LNCaP clone FGC (cell line): ENCODE results near the gene PIP4P1.
"Not testable (repeated sequence)": the region's sequence is repeated elsewhere in the genome, so short reads cannot be mapped to it uniquely, and the experiment has no call there.

ENCODE experiments used
- DNase-seq: peaks from one replicate; pipeline ENCODE4 v3.0.0-alpha.2; 2011; ENCODE audit warnings: low read depth
- H3K4me3 ChIP-seq: 2 replicates; pipeline ENCODE4 v1.5.1; 2011; ENCODE audit warnings: mild to moderate bottlenecking, low read depth, low read length, control low read depth
- CTCF ChIP-seq: IDR thresholded peaks from 2 replicates; pipeline ENCODE4 v1.5.1; 2012; ENCODE audit warnings: mild to moderate bottlenecking; ENCODE audit not compliant: control insufficient read depth, insufficient read depth; ENCODE audit errors: extremely low read depth

Gene PIP4P1

DNA sequence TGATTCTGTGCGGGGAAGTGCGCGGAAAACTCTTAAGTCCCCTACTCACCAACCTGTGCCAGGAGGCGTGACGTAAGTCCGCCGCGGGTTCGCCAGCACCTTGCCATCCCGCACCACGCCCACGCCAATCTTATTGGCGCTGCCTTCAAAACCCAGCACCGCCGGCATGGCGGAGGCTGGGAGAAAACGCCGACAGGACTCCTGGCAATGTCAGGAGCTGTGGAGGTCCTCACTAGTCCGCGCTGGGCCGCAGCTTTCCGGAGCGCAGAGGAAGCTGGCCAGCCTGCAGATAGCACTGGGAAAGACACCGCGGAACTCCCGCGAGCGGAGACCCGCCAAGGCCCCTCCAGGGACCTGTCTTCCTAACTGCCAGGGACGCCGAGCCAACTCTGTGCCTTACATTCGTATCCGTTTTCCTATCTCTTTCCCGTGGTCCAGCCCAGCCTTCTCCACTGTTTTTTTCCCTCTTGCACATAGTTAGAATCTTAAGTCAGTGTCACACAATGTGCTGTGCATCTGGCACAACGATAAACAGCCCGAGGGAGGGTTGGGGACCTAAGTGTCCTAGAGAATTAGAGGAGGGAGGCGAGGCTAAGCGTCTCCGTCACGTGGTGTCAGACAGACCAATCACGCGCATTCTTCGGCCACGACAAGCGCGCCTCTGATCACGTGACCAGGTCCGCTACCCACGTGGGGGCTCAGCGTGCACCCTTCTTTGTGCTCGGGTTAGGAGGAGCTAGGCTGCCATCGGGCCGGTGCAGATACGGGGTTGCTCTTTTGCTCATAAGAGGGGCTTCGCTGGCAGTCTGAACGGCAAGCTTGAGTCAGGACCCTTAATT lies 6.5 kb downstream of the PIP4P1 start, which contains the start of the genes APEX1 and OSGEP:
TSS of gene APEX1 (plus strand) at position 711 of the 839 bp plus-strand sequence. CDS start 420 bp downstream, outside the sequence.
TSS of gene OSGEP (minus strand) at position 297 of the 839 bp plus-strand sequence. CDS start at position 168, 129 bp downstream.
- DNase-seq = peak; percentile 99
- H3K4me3 ChIP-seq = peak within 1 kb of the TSS; percentile 96
- TF ChIP-seq CTCF = no peak

GRCh38 chr14:20452831-20453230 lies 8.4 kb downstream of the PIP4P1 start:
- not testable (repeated sequence) for H3K4me3 ChIP-seq, DNase-seq

GRCh38 chr14:20446889-20447288 lies 14.3 kb downstream of the PIP4P1 start:
- DNase-seq = no peak
- H3K4me3 ChIP-seq = no peak overlapping the region
- no peak for TF ChIP-seq CTCF

GRCh38 chr14:20443650-20444049 lies 17.6 kb downstream of the PIP4P1 start:
- not testable (repeated sequence) for DNase-seq, H3K4me3 ChIP-seq

- DNase-seq = no peak
- TF ChIP-seq CTCF = no peak
- no peak overlapping the region for H3K4me3 ChIP-seq
Observed at GRCh38 chr14:20441461-20441860, 19.8 kb downstream of the PIP4P1 start.

- H3K4me3 ChIP-seq = no peak overlapping the region
- TF ChIP-seq CTCF = no peak
- DNase-seq = no peak
Observed at GRCh38 chr14:20440882-20441281, 20.4 kb downstream of the PIP4P1 start.

DNA sequence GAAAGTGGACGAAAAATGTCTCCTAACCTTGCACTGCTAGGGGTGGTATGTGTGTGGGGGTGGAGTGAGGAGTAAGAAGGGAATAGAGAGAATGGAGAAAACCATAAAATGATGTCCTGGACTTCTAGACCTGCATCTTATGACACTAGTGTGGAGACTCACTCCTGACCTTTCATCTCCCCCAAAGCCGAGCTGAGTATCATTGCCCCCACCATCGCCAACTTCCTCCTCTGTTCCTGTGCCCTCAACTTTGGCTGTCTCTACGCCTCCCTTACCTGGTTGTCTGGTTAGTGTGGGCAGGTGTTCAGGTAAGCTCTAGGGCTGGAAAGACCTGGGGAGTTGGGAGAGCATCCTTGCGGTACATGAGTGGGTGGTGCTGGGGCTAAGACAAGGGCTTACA lies 20.8 kb downstream of the PIP4P1 start:
- TF ChIP-seq CTCF = no peak
- no peak overlapping the region for H3K4me3 ChIP-seq
- DNase-seq = no peak

DNA sequence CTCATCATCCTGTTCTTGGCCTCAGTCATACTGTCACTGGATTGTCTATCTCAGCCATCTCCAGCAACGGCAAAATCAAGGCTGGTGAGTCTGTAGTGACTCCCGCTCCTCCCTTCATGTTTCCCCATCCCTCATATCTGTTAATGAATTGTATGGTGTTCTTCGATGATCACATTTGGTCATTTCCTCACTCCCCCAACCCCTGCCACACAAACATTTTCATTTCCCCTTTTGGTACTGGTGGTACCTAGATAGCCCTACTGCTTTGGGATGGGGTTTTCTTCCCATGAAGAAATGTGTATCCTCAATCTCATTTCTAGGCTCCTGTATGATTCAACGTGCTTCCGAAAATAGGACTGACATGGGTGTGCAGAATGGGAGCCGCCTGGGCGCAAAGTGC lies 22.6 kb downstream of the PIP4P1 start:
- H3K4me3 ChIP-seq = no peak overlapping the region
- no peak for DNase-seq
- no peak for TF ChIP-seq CTCF
